GM23338 (cell line): ENCODE measurements around the gene AR. TPM values are rescaled to one million over a fixed set of nuclear protein-coding genes. Genes with fewer than 3 reads are reported as not detected.

Source experiments
- ATAC-seq: fragments of 200-7000 bp; cut with Tn5 transposase; 3 replicates; pipeline ENCODE4 v1.9.1; 2020
- DNase-seq: peaks from one replicate; pipeline ENCODE4 v3.0.0-alpha.2; 2015; ENCODE audit warnings: low spot score
- H2AFZ ChIP-seq: fragments of 200-600 bp; sonication (generic); 2 replicates; pipeline ENCODE4 v1.8.0; 2016; ENCODE audit warnings: antibody characterized with exemption, mild to moderate bottlenecking, moderate library complexity
- H3F3A ChIP-seq: fragments of 200-600 bp; sonication (generic); replicated peaks from 2 replicates; pipeline ENCODE4 v1.8.0; 2017; ENCODE audit warnings: antibody characterized with exemption, mixed run types, low read depth
- H3K27ac ChIP-seq: fragments of 200-600 bp; sonication (generic); 2 replicates; pipeline ENCODE4 v1.6.1; 2016; ENCODE audit warnings: low read depth
- H3K27me3 ChIP-seq: fragments of 200-600 bp; sonication (generic); 2 replicates; pipeline ENCODE4 v1.8.0; 2016; ENCODE audit warnings: mild to moderate bottlenecking, mixed run types, moderate library complexity; ENCODE audit not compliant: insufficient read depth
- H3K36me3 ChIP-seq: fragments of 200-600 bp; sonication (generic); 2 replicates; pipeline ENCODE4 v1.8.0; 2016; ENCODE audit warnings: mild to moderate bottlenecking; ENCODE audit not compliant: insufficient read depth
- H3K4me1 ChIP-seq: fragments of 200-600 bp; sonication (generic); 2 replicates; pipeline ENCODE4 v1.8.0; 2016; ENCODE audit warnings: mild to moderate bottlenecking, moderate library complexity; ENCODE audit not compliant: insufficient read depth
- H3K4me2 ChIP-seq: fragments of 200-600 bp; sonication (generic); 2 replicates; pipeline ENCODE4 v1.7.1; 2017; ENCODE audit warnings: mixed run types
- H3K4me3 ChIP-seq: fragments of 200-600 bp; sonication (generic); 2 replicates; pipeline ENCODE4 v1.6.1; 2016; ENCODE audit warnings: mixed run types
- H3K79me2 ChIP-seq: fragments of 200-600 bp; sonication (generic); replicated peaks from 2 replicates; pipeline ENCODE4 v1.8.0; 2017; ENCODE audit warnings: mild to moderate bottlenecking; ENCODE audit not compliant: insufficient read depth
- H3K9me2 ChIP-seq: fragments of 200-600 bp; sonication (generic); 2 replicates; pipeline ENCODE4 v1.8.0; 2017; ENCODE audit not compliant: insufficient read depth
- H4K20me1 ChIP-seq: fragments of 200-600 bp; sonication (generic); replicated peaks from 2 replicates; pipeline ENCODE4 v1.8.0; 2017; ENCODE audit warnings: mild to moderate bottlenecking; ENCODE audit not compliant: insufficient read depth
- H3K27ac Mint-ChIP-seq: 2 replicates; pipeline ENCODE4 v1.8.0; 2020; ENCODE audit warnings: inconsistent platforms, mild to moderate bottlenecking, moderate library complexity, mixed read lengths
- H3K27me3 Mint-ChIP-seq: 3 replicates; pipeline ENCODE4 v1.8.0; 2022; ENCODE audit warnings: low read depth, mild to moderate bottlenecking, moderate library complexity, mixed read lengths, inconsistent platforms; ENCODE audit not compliant: insufficient read depth, poor library complexity
- H3K36me3 Mint-ChIP-seq: 3 replicates; pipeline ENCODE4 v1.8.0; 2021; ENCODE audit warnings: low read depth, mild to moderate bottlenecking, inconsistent platforms, moderate library complexity, mixed read lengths
- H3K4me1 Mint-ChIP-seq: 3 replicates; pipeline ENCODE4 v1.8.0; 2020; ENCODE audit warnings: mild to moderate bottlenecking, inconsistent platforms, mixed read lengths
- H3K4me3 Mint-ChIP-seq: 3 replicates; pipeline ENCODE4 v1.8.0; 2021; ENCODE audit warnings: moderate library complexity, mild to moderate bottlenecking, inconsistent platforms, mixed read lengths
- H3K9me3 Mint-ChIP-seq: 3 replicates; pipeline ENCODE4 v1.8.0; 2020; ENCODE audit warnings: moderate library complexity, mild to moderate bottlenecking, inconsistent platforms, mixed read lengths
- EZH2 ChIP-seq: fragments of 200-600 bp; sonication (generic); IDR thresholded peaks from one replicate; pipeline ENCODE4 v1.8.0; 2017; ENCODE audit warnings: antibody characterized with exemption, mild to moderate bottlenecking, low read depth; ENCODE audit not compliant: unreplicated experiment
- EZH2phosphoT487 ChIP-seq: fragments of 200-600 bp; sonication (generic); IDR thresholded peaks from one replicate; pipeline ENCODE4 v1.8.1; 2018; ENCODE audit warnings: antibody characterized with exemption; ENCODE audit not compliant: unreplicated experiment
- NANOG ChIP-seq: IDR thresholded peaks from 2 replicates; pipeline ENCODE4 v1.6.1; 2016; ENCODE audit warnings: antibody characterized with exemption, borderline replicate concordance
- POLR2AphosphoS5 ChIP-seq: IDR thresholded peaks from 2 replicates; pipeline ENCODE4 v1.6.1; 2016; ENCODE audit warnings: antibody characterized with exemption, low read depth
- REST ChIP-seq: IDR thresholded peaks from one replicate; pipeline ENCODE4 v1.6.1; 2018; ENCODE audit warnings: antibody characterized with exemption; ENCODE audit not compliant: unreplicated experiment
- ZNF114 ChIP-seq: fragments of 250-450 bp; sonication (Bioruptor Pico); IDR thresholded peaks from 2 replicates; pipeline ENCODE4 v1.5.0; 2020; ENCODE audit warnings: mild to moderate bottlenecking, moderate library complexity
- ZNF331 ChIP-seq: fragments of 250-450 bp; sonication (Bioruptor Pico); IDR thresholded peaks from 2 replicates; pipeline ENCODE4 v1.5.0; 2020; ENCODE audit warnings: low read depth, mild to moderate bottlenecking, moderate library complexity
- polyA plus RNA-seq: library from polyadenylated mRNA; unstranded; fragments of >200 nt; fragmentation: Nextera tagmentation; extraction: Ambion mirVana; gene quantifications from 2 replicates; pipeline ENCODE4 v1.2.1, GENCODE V29; 2016
- total RNA-seq: library from RNA; depleted of rRNA; stranded (reverse); fragments of >200 nt; shearing (Covaris generic); gene quantifications from 2 replicates; pipeline ENCODE4 v1.2.3, GENCODE V29; 2014
- TF ChIP-seq, protein P1 (sequence below): IDR thresholded peaks from 2 replicates; pipeline ENCODE4 v1.6.1; 2016; ENCODE audit warnings: antibody characterized with exemption
- TF ChIP-seq, protein P2 (sequence below): fragments of 250-450 bp; sonication (Bioruptor Pico); IDR thresholded peaks from 2 replicates; pipeline ENCODE4 v1.5.0; 2020; ENCODE audit warnings: mild to moderate bottlenecking, moderate library complexity

AR gene
- total and polyA plus RNA-seq, 2 experiments from 2014 or later = 11.2 to 13.3 TPM

DNA sequence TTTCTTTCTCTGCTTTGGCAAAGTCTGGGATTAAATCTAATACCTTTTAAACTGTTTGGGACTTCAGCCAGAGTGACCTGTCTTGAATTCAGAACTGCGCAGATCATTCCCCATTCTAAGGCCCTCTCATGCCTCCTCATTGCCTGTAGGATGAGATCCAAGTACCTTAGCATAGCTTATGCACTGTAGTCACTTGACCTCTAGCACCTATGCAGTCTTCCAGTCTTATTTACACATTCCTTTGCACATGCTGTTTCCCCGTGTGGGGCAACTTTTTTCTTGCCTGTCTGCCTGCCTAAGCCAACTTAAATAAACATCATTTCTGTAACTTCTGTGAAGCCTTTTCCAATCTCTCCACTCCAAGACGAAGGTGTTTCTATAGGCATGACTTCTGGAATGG, 68.4 kb downstream of the AR start (continued):
- TF ChIP-seq EZH2phosphoT487 (no peak), REST (no peak), ZNF114 (CRISPR knock-in tag) (no peak)

- H3K27me3 Mint-ChIP-seq = no peaks in the 10 kb centered on the region
- peaks cover 5% of the 10 kb centered on the region; the same call in 2 of the 3 replicates for H3K36me3 Mint-ChIP-seq
- H3K9me2 ChIP-seq = no peaks in the 10 kb centered on the region
Observed at GRCh38 chrX:67613366-67613765, 69.5 kb downstream of the AR start.

More at GRCh38 chrX:67613366-67613765, 69.5 kb downstream of the AR start:
- peaks cover 8% of the 10 kb centered on the region; the same call in 1 of the 2 replicates for H3K4me1 ChIP-seq
- ATAC-seq = no peak
- H4K20me1 ChIP-seq = no peaks in the 10 kb centered on the region
- H3K4me3 ChIP-seq = no peak overlapping the region
- TF ChIP-seq EZH2 (no peak), ZNF331 (CRISPR knock-in tag) (no peak), POLR2AphosphoS5 (no peak), NANOG (no peak)
- TF ChIP-seq, protein P1, sequence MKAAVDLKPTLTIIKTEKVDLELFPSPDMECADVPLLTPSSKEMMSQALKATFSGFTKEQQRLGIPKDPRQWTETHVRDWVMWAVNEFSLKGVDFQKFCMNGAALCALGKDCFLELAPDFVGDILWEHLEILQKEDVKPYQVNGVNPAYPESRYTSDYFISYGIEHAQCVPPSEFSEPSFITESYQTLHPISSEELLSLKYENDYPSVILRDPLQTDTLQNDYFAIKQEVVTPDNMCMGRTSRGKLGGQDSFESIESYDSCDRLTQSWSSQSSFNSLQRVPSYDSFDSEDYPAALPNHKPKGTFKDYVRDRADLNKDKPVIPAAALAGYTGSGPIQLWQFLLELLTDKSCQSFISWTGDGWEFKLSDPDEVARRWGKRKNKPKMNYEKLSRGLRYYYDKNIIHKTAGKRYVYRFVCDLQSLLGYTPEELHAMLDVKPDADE = no peak
- TF ChIP-seq, protein P2, sequence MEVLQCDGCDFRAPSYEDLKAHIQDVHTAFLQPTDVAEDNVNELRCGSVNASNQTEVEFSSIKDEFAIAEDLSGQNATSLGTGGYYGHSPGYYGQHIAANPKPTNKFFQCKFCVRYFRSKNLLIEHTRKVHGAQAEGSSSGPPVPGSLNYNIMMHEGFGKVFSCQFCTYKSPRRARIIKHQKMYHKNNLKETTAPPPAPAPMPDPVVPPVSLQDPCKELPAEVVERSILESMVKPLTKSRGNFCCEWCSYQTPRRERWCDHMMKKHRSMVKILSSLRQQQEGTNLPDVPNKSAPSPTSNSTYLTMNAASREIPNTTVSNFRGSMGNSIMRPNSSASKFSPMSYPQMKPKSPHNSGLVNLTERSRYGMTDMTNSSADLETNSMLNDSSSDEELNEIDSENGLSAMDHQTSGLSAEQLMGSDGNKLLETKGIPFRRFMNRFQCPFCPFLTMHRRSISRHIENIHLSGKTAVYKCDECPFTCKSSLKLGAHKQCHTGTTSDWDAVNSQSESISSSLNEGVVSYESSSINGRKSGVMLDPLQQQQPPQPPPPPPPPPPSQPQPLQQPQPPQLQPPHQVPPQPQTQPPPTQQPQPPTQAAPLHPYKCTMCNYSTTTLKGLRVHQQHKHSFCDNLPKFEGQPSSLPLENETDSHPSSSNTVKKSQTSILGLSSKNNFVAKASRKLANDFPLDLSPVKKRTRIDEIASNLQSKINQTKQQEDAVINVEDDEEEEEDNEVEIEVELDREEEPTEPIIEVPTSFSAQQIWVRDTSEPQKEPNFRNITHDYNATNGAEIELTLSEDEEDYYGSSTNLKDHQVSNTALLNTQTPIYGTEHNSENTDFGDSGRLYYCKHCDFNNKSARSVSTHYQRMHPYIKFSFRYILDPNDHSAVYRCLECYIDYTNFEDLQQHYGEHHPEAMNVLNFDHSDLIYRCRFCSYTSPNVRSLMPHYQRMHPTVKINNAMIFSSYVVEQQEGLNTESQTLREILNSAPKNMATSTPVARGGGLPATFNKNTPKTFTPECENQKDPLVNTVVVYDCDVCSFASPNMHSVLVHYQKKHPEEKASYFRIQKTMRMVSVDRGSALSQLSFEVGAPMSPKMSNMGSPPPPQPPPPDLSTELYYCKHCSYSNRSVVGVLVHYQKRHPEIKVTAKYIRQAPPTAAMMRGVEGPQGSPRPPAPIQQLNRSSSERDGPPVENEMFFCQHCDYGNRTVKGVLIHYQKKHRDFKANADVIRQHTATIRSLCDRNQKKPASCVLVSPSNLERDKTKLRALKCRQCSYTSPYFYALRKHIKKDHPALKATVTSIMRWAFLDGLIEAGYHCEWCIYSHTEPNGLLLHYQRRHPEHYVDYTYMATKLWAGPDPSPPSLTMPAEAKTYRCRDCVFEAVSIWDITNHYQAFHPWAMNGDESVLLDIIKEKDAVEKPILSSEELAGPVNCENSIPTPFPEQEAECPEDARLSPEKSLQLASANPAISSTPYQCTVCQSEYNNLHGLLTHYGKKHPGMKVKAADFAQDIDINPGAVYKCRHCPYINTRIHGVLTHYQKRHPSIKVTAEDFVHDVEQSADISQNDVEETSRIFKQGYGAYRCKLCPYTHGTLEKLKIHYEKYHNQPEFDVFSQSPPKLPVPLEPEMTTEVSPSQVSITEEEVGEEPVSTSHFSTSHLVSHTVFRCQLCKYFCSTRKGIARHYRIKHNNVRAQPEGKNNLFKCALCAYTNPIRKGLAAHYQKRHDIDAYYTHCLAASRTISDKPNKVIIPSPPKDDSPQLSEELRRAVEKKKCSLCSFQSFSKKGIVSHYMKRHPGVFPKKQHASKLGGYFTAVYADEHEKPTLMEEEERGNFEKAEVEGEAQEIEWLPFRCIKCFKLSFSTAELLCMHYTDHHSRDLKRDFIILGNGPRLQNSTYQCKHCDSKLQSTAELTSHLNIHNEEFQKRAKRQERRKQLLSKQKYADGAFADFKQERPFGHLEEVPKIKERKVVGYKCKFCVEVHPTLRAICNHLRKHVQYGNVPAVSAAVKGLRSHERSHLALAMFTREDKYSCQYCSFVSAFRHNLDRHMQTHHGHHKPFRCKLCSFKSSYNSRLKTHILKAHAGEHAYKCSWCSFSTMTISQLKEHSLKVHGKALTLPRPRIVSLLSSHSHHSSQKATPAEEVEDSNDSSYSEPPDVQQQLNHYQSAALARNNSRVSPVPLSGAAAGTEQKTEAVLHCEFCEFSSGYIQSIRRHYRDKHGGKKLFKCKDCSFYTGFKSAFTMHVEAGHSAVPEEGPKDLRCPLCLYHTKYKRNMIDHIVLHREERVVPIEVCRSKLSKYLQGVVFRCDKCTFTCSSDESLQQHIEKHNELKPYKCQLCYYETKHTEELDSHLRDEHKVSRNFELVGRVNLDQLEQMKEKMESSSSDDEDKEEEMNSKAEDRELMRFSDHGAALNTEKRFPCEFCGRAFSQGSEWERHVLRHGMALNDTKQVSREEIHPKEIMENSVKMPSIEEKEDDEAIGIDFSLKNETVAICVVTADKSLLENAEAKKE (CRISPR knock-in tag) = no peak
- Mint-ChIP-seq H3K27ac (no peak overlapping the region), H3K4me1 (peaks cover 9% of the 10 kb centered on the region), H3K4me3 (no peak overlapping the region), H3K9me3 (peaks cover 2% of the 10 kb centered on the region; the same call in 1 of the 3 replicates)
- H3K36me3 ChIP-seq = no peaks in the 10 kb centered on the region
- H3K27me3 ChIP-seq = no peaks in the 10 kb centered on the region
- H3K79me2 ChIP-seq = peaks cover 14% of the 10 kb centered on the region
- DNase-seq = no peak
- H3K4me2 ChIP-seq = no peak overlapping the region
- H3K27ac ChIP-seq = no peak overlapping the region
- no peaks in the 10 kb centered on the region for H3F3A ChIP-seq
- H2AFZ ChIP-seq = no peak overlapping the region
